CD14-positive monocyte (primary cell): Measurements from ENCODE around the gene LBX2. TPM values are rescaled to one million over a fixed set of nuclear protein-coding genes. Genes with fewer than 3 reads are reported as not detected.

Experiments
- DNase-seq, 3 donors: peaks; one replicate each; pipeline ENCODE4 v3.0.0-alpha.2; 2011 to 2022
- H2AFZ ChIP-seq: 2 replicates; pipeline ENCODE4 v1.6.0; 2012; ENCODE audit warnings: mild to moderate bottlenecking, low read depth, low read length, inconsistent platforms; ENCODE audit not compliant: insufficient read depth, poor library complexity, severe bottlenecking
- H3K27ac ChIP-seq, 2 donors: 1 replicate in 1 of 2; 2 replicates in 1 of 2; pipeline ENCODE4 v1.5.1; 2012 to 2013; ENCODE audit warnings: low read length in 2 of 2, control low read depth in 1 of 2, inconsistent platforms in 1 of 2, low read depth in 1 of 2, mild to moderate bottlenecking in 1 of 2
- H3K27me3 ChIP-seq, 2 donors: one replicate each; pipeline versions ENCODE4 v1.6.0 to v1.6.1; 2011 to 2013; ENCODE audit warnings: low read length in 2 of 2; ENCODE audit not compliant: control insufficient read depth in 2 of 2, insufficient read depth in 2 of 2
- H3K36me3 ChIP-seq, 2 donors: replicated peaks in 1 of 2; 1 replicate in 1 of 2; 2 replicates in 1 of 2; pipeline versions ENCODE4 v1.5.1 to v1.6.1; 2012 to 2013; ENCODE audit warnings: low read length in 2 of 2, control low read depth in 1 of 2, inconsistent platforms in 1 of 2, mild to moderate bottlenecking in 1 of 2; ENCODE audit not compliant: insufficient read depth in 2 of 2, control insufficient read depth in 1 of 2
- H3K4me1 ChIP-seq, 2 donors: 1 replicate in 1 of 2; 2 replicates in 1 of 2; pipeline versions ENCODE4 v1.5.1 to v1.6.1; 2012 to 2013; ENCODE audit warnings: low read length in 2 of 2, control low read depth in 1 of 2, inconsistent platforms in 1 of 2, mild to moderate bottlenecking in 1 of 2, moderate library complexity in 1 of 2; ENCODE audit not compliant: insufficient read depth in 2 of 2, control insufficient read depth in 1 of 2
- H3K4me2 ChIP-seq: replicated peaks from 2 replicates; pipeline ENCODE3; 2012; ENCODE audit warnings: low read length, moderate library complexity, mild to moderate bottlenecking; ENCODE audit not compliant: poor library complexity, severe bottlenecking; ENCODE audit errors: extremely low read depth
- H3K4me3 ChIP-seq, 3 experiments: fragments of 200-600 bp in 1 of 3; sonication (generic) in 1 of 3; replicated peaks in 1 of 3; 1 replicate in 2 of 3; 2 replicates in 1 of 3; pipeline ENCODE4 v1.5.1; 2011 to 2013; ENCODE audit warnings: low read length in 3 of 3, mild to moderate bottlenecking in 3 of 3, control low read depth in 2 of 3, low read depth in 2 of 3, inconsistent platforms in 1 of 3, moderate library complexity in 1 of 3
- H3K79me2 ChIP-seq: 2 replicates; pipeline ENCODE4 v1.6.0; 2012; ENCODE audit warnings: mild to moderate bottlenecking, control low read depth, inconsistent platforms, low read length, moderate library complexity; ENCODE audit not compliant: insufficient read depth
- H3K9ac ChIP-seq: 2 replicates; pipeline ENCODE4 v1.6.0; 2017; ENCODE audit warnings: low read length, mild to moderate bottlenecking; ENCODE audit not compliant: insufficient read depth, poor library complexity, severe bottlenecking
- H3K9me3 ChIP-seq, 2 donors: replicated peaks in 1 of 2; 1 replicate in 1 of 2; 2 replicates in 1 of 2; pipeline versions ENCODE4 v1.5.1 to v1.6.1; 2012 to 2013; ENCODE audit warnings: low read length in 2 of 2, control low read depth in 1 of 2; ENCODE audit not compliant: control insufficient read depth in 1 of 2, insufficient read depth in 1 of 2
- H4K20me1 ChIP-seq: 2 replicates; pipeline ENCODE4 v1.6.0; 2012; ENCODE audit warnings: mild to moderate bottlenecking, low read length, control low read depth, moderate library complexity; ENCODE audit not compliant: insufficient read depth
- H3K27ac Mint-ChIP-seq, 7 donors: one replicate each; pipeline ENCODE4 v1.8.0; 2020; ENCODE audit warnings: mild to moderate bottlenecking in 7 of 7, mixed read lengths in 7 of 7, moderate library complexity in 6 of 7, inconsistent platforms in 2 of 7
- H3K27me3 Mint-ChIP-seq, 3 donors: one replicate each; pipeline ENCODE4 v1.8.0; 2021 to 2022; ENCODE audit warnings: low read depth in 3 of 3, mild to moderate bottlenecking in 3 of 3, mixed read lengths in 3 of 3, moderate library complexity in 3 of 3, inconsistent platforms in 1 of 3
- H3K36me3 Mint-ChIP-seq, 2 donors: one replicate each; pipeline ENCODE4 v1.8.0; 2020; ENCODE audit warnings: mixed read lengths in 2 of 2, inconsistent platforms in 1 of 2, mild to moderate bottlenecking in 1 of 2
- H3K4me1 Mint-ChIP-seq: one replicate; pipeline ENCODE4 v1.8.0; 2020; ENCODE audit warnings: mild to moderate bottlenecking, mixed read lengths
- H3K4me3 Mint-ChIP-seq, 2 donors: one replicate each; pipeline ENCODE4 v1.8.0; 2020; ENCODE audit warnings: mild to moderate bottlenecking in 2 of 2, mixed read lengths in 2 of 2, moderate library complexity in 1 of 2
- H3K9me3 Mint-ChIP-seq, 7 donors: one replicate each; pipeline ENCODE4 v1.8.0; 2020 to 2022; ENCODE audit warnings: mixed read lengths in 7 of 7, mild to moderate bottlenecking in 6 of 7, moderate library complexity in 6 of 7, inconsistent platforms in 2 of 7
- WGBS: methylation state at CpG from one replicate; pipeline ENCODE4 v1.1.5; 2013; ENCODE audit warnings: missing lambda C conversion rate; ENCODE audit not compliant: insufficient coverage; 5-methylcytosine and 5-hydroxymethylcytosine counted together
- intact Hi-C, 2 donors: fragments of 100-400 bp; cut with micrococcal nuclease; formaldehyde crosslinking; loops; one replicate each; pipeline versions ENCODE4 v1.15.0 to v1.15.1; 2023
- polyA plus RNA-seq, 3 donors: library from polyadenylated mRNA; depleted of rRNA in 1 of 3; unstranded in 2 of 3; stranded (reverse) in 1 of 3; fragments of 300-500 nt in 2 of 3; fragments of >200 nt in 1 of 3; fragmentation: Illumina TruSeq in 2 of 3; gene quantifications; 1 replicate in 2 of 3; 2 replicates in 1 of 3; pipeline ENCODE4 v1.2.3, GENCODE V29; 2012 to 2021
- TF ChIP-seq, protein P1 (sequence below): fragments of 200-600 bp; IDR thresholded peaks from one replicate; pipeline ENCODE4 v1.8.0; 2022; ENCODE audit warnings: antibody characterized with exemption, mild to moderate bottlenecking

LBX2 gene
- polyA plus RNA-seq, 3 donors: 0.46 to 0.76 TPM; not detected in 1

DNA sequence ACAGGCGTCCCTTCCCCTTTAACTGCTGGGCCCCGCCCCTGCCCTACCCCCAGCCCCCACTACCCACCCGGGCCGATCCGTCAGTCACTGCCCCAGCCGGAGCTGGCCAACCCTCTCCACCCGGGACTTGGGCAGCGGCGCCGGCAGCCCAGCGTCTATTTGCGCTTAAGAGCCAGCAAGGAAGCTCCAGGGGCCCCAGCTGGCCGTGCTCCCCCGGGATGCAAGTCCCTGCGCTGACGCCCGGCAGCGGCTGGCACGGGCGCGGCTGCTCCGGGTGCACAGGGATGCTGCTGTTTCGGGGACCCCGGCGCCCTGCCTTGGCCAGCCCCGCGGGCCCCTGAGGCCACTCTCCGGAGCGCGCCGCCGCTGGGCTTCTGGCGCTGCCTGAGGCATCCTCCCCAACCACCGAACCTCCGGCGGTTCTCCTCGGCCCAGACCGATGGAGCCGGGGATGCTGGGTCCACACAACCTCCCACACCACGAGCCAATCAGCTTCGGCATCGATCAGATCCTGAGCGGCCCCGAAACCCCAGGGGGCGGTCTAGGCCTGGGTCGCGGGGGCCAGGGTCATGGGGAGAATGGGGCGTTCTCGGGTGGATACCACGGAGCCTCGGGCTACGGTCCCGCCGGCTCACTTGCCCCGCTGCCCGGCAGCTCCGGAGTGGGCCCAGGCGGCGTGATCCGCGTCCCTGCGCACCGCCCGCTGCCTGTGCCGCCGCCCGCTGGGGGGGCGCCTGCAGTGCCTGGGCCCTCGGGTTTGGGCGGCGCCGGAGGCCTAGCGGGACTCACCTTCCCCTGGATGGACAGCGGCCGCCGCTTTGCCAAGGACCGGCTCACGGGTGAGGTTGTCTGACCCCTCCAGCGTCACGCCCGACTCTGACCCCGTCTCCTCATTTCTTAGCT lies 15.2 kb upstream of the LBX2 start, which contains the start of gene TLX2:
TLX2 (plus strand) TSS at position 83 of the 903 bp plus-strand sequence; CDS start at position 440, 357 bp downstream.
- peaks cover 85 to 99% of the 10 kb centered on the region in 2 donors for H3K27me3 ChIP-seq
- H3K4me3 ChIP-seq: peak within 1 kb of the TSS in 1 of 3 experiments; percentile 72
- H3K27ac ChIP-seq: no peak within 1 kb of the TSS
- TF ChIP-seq, protein P1, sequence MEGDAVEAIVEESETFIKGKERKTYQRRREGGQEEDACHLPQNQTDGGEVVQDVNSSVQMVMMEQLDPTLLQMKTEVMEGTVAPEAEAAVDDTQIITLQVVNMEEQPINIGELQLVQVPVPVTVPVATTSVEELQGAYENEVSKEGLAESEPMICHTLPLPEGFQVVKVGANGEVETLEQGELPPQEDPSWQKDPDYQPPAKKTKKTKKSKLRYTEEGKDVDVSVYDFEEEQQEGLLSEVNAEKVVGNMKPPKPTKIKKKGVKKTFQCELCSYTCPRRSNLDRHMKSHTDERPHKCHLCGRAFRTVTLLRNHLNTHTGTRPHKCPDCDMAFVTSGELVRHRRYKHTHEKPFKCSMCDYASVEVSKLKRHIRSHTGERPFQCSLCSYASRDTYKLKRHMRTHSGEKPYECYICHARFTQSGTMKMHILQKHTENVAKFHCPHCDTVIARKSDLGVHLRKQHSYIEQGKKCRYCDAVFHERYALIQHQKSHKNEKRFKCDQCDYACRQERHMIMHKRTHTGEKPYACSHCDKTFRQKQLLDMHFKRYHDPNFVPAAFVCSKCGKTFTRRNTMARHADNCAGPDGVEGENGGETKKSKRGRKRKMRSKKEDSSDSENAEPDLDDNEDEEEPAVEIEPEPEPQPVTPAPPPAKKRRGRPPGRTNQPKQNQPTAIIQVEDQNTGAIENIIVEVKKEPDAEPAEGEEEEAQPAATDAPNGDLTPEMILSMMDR: no peak
- no peaks in the 10 kb centered on the region for H3K36me3 ChIP-seq
- no peak within 1 kb of the TSS for H2AFZ ChIP-seq
- no peak within 1 kb of the TSS for H3K9ac ChIP-seq
- no peaks in the 10 kb centered on the region for H3K79me2 ChIP-seq
- peaks cover 39% of the 10 kb centered on the region for H3K4me1 Mint-ChIP-seq
- peak within 1 kb of the TSS; percentile 86 for H3K4me2 ChIP-seq
- H3K4me1 ChIP-seq: peaks cover 26 to 32% of the 10 kb centered on the region in 2 donors
- H4K20me1 ChIP-seq: no peaks in the 10 kb centered on the region
- H3K36me3 Mint-ChIP-seq: peaks cover 10 to 12% of the 10 kb centered on the region in 2 donors
- H3K27me3 Mint-ChIP-seq: peaks cover 85 to 100% (median 93%) of the 10 kb centered on the region in 3 donors
- peaks cover 0 to 24% of the 10 kb centered on the region in 2 donors for H3K9me3 ChIP-seq
- DNase-seq: no peak
- peaks cover 2 to 28% (median 22%) of the 10 kb centered on the region in 7 donors for H3K9me3 Mint-ChIP-seq
- peak within 1 kb of the TSS; percentile 45 to 90 for H3K4me3 Mint-ChIP-seq
- H3K27ac Mint-ChIP-seq: peak within 1 kb of the TSS in 2 of 7 donors; percentile 33 to 53
- intact Hi-C loops: no loop called here
- 2% methylated on average over 76 of the region's 82 CpGs for WGBS

DNA sequence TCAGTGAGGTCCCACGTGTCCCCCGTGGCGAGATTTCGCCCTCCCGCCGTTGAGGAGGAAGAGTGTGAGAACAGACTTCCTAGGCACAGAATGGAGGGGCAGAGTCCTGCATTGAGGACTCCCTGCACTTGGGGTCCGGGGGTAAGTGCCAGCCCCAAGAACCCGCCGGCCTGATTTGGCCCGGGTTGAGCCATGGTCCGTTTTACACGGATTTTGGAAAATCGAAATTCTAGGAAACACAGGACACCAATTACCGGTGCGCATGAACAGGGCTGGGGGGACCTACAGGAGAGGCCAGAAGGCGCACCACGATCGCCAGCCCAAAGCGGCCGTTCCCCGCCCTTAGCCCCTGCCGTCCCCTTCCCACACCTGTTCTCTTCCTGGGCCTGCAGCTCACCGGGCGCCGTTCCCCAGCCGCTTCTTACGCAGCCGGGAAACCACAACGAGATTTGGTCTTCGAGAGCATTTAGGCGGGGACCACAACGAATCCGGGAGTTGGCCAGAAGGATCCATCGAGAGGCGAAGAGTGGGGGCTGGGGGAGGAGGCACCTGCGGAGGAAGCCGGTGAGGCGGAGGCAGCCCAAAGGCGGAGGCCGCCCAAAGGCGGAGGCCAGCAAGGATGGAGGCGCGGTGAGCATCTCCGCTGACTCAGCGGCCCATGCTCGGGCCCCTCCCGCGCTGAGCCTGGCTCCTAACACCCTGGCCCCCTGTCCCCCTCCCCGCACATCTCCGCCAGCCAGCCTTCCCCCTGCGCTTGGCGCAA lies 14.4 kb upstream of the LBX2 start:
- H3K9me3 Mint-ChIP-seq: peaks cover 2 to 28% (median 23%) of the 10 kb centered on the region in 7 donors
- peaks cover 80 to 98% of the 10 kb centered on the region in 2 donors for H3K27me3 ChIP-seq
- H3K27me3 Mint-ChIP-seq: peaks cover 81 to 100% (median 90%) of the 10 kb centered on the region in 3 donors
- H3K4me2 ChIP-seq: peak overlapping the region; percentile 86
- no peaks in the 10 kb centered on the region for H3K79me2 ChIP-seq
- DNase-seq: peak in 1 of 3 donors; percentile 17
- 3% methylated on average over 51 of the region's 52 CpGs for WGBS
- peaks cover 39% of the 10 kb centered on the region for H3K4me1 Mint-ChIP-seq
- TF ChIP-seq, protein P1: no peak
- no peak overlapping the region for H3K4me3 ChIP-seq
- peaks cover 0 to 20% of the 10 kb centered on the region in 2 donors for H3K9me3 ChIP-seq
- H4K20me1 ChIP-seq: no peaks in the 10 kb centered on the region
- no peaks in the 10 kb centered on the region for H3K36me3 ChIP-seq
- H3K4me1 ChIP-seq: peaks cover 26 to 32% of the 10 kb centered on the region in 2 donors
- no peak overlapping the region for H3K27ac ChIP-seq
- intact Hi-C loops: no loop called here
- H3K36me3 Mint-ChIP-seq: peaks cover 10 to 14% of the 10 kb centered on the region in 2 donors
- peak overlapping the region in 1 of 2 donors; percentile 60 for H3K4me3 Mint-ChIP-seq
- H2AFZ ChIP-seq: no peak overlapping the region
- no peak overlapping the region for H3K27ac Mint-ChIP-seq
- H3K9ac ChIP-seq: no peak overlapping the region
